Ishikawa (cell line): ENCODE results near the gene PLCD3.

Experiments used
- CEBPB ChIP-seq: IDR thresholded peaks from 2 replicates; pipeline ENCODE4 v1.6.1; 2012
- CREB1 ChIP-seq: IDR thresholded peaks from 2 replicates; pipeline ENCODE4 v1.6.1; 2012; ENCODE audit warnings: low read depth
- EGR1 ChIP-seq: IDR thresholded peaks from 2 replicates; pipeline ENCODE4 v1.6.1; 2012
- EP300 ChIP-seq: IDR thresholded peaks from 2 replicates; pipeline ENCODE4 v1.6.1; 2012; ENCODE audit warnings: borderline replicate concordance
- FOXM1 ChIP-seq: IDR thresholded peaks from 2 replicates; pipeline ENCODE4 v1.6.1; 2012; ENCODE audit warnings: low read depth, borderline replicate concordance
- MAX ChIP-seq: IDR thresholded peaks from 2 replicates; pipeline ENCODE4 v1.6.1; 2012
- NFIC ChIP-seq: IDR thresholded peaks from 2 replicates; pipeline ENCODE4 v1.6.1; 2012
- RAD21 ChIP-seq: IDR thresholded peaks from 2 replicates; pipeline ENCODE4 v1.6.1; 2012; ENCODE audit warnings: low read depth
- REST ChIP-seq: IDR thresholded peaks from 2 replicates; pipeline ENCODE4 v1.6.1; 2012; ENCODE audit warnings: low read depth, mild to moderate bottlenecking
- TAF1 ChIP-seq: IDR thresholded peaks from 2 replicates; pipeline ENCODE4 v1.6.1; 2012; ENCODE audit warnings: low read depth, mild to moderate bottlenecking
- TCF12 ChIP-seq: IDR thresholded peaks from 2 replicates; pipeline ENCODE4 v1.6.1; 2012; ENCODE audit warnings: low read depth
- TEAD4 ChIP-seq: IDR thresholded peaks from 2 replicates; pipeline ENCODE4 v1.6.1; 2012
- USF1 ChIP-seq: IDR thresholded peaks from 2 replicates; pipeline ENCODE4 v1.6.1; 2012
- YY1 ChIP-seq: IDR thresholded peaks from 2 replicates; pipeline ENCODE4 v1.6.1; 2012; ENCODE audit warnings: low read depth
- ZBTB7A ChIP-seq: IDR thresholded peaks from 2 replicates; pipeline ENCODE4 v1.6.1; 2012; ENCODE audit warnings: low read depth

PLCD3 gene

GRCh38 chr17:45086865-45087503, 45.3 kb downstream of the PLCD3 start:
- TF ChIP-seq CEBPB, result no peak
- no peak for TF ChIP-seq TEAD4
- TF ChIP-seq YY1, result no peak
- TF ChIP-seq USF1, result no peak
- TF ChIP-seq RAD21, result no peak
- no peak for TF ChIP-seq NFIC

GRCh38 chr17:45086391-45086790, 45.9 kb downstream of the PLCD3 start:
- no peak for TF ChIP-seq CEBPB
- TF ChIP-seq EP300, result no peak
- TF ChIP-seq NFIC, result no peak
- TF ChIP-seq REST, result no peak
- no peak for TF ChIP-seq RAD21
- TF ChIP-seq TAF1, result no peak
- no peak for TF ChIP-seq EGR1
- TF ChIP-seq ZBTB7A, result no peak
- no peak for TF ChIP-seq FOXM1
- no peak for TF ChIP-seq CREB1
- no peak for TF ChIP-seq YY1

- TF ChIP-seq CREB1 (no peak), RAD21 (no peak), REST (no peak), USF1 (no peak), CEBPB (no peak), TCF12 (no peak), TEAD4 (no peak), MAX (no peak), ZBTB7A (no peak), EP300 (no peak)
Observed at GRCh38 chr17:45081047-45081703, 51.1 kb downstream of the PLCD3 start.

- TF ChIP-seq EP300 (no peak), CEBPB (no peak), MAX (no peak), ZBTB7A (no peak), TEAD4 (no peak), REST (no peak), TAF1 (no peak), TCF12 (no peak), FOXM1 (no peak), EGR1 (no peak), NFIC (no peak), YY1 (no peak), RAD21 (no peak), CREB1 (no peak), USF1 (no peak)
Observed at GRCh38 chr17:45077643-45078042, 54.7 kb downstream of the PLCD3 start.
